DMS 273 treated with DMSO at 0.1 percent for 48 hours (cell line): ENCODE measurements around the gene EPHX1.
"Not testable (repeated sequence)": the region's sequence is repeated elsewhere in the genome, so short reads cannot be mapped to it uniquely, and the experiment has no call there.

Experiments
- DNase-seq: peaks from one replicate; lab custom pipeline; 2025; lab: John Stamatoyannopoulos, UW

EPHX1 gene

DNA sequence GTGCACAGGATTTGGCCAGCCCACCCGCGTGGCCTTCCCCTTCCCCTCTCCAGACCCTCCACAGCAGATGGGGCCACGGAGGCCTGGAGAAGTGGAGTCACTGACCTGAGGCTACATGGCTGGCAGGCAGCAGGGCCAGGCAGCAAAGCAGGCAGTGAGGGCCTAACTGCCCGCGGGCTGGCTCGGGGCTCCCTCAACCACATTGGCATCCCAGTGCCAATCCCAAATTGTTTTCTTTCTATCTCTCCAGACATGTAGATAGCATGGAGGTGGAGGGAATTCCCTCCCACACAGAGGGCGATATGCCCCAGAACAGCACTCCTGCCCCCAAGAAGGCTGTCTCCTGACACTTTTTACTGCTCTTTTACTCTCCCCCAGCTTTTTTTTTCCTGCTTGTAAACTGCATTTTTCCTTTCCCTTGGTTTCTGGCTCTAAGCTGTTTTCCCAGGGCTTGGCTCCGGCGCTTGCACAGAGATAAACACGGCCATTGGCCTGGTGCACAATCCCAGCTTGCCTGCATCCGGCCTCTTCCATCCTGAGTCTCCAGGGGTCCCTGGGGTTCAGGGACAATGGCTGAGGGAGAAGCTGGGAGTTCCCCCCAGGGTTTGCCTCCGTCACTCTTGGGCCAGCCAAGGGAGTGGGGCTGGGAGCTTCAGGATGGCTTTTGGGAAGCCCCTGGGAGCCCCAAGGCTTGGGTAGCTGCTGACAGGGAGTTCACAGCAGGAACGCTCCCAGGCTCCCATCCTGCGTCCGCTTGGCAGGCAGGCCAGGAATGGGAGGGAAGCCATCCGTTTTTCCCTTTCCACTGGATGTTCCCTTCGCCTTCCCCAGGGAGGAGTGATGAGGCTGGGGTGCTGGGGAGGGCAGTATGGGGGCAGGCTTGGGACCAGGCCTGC lies 7.0 kb downstream of the EPHX1 start:
- DNase-seq = no peak

GRCh38 chr1:225817611-225818061 lies 7.7 kb downstream of the EPHX1 start:
- DNase-seq = no peak

DNA sequence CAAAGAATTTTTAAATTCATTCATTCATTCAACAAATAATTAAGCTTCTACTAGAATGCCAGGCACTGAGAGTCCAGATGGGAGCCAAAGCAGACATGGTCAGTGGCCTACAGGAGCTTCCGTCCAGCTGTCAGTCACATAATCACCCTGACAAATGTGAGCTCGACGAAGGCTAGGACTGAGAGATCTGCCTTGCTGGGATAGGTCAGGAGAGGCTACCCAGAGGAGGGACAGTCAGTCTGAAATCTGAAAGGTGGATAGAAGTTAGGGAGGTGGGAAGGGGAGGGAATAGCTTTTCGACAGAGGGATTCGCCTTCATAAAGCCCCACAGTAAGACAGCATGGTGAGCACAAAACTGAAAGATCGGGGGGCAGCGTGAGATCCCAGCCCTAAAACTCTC lies 8.3 kb downstream of the EPHX1 start:
- no peak for DNase-seq

GRCh38 chr1:225819346-225820192 lies 9.6 kb downstream of the EPHX1 start:
- no peak for DNase-seq

- no peak for DNase-seq
These were observed 10.7 kb downstream of the EPHX1 start for GRCh38 chr1:225820522-225821120.

GRCh38 chr1:225822655-225823403 lies 12.9 kb downstream of the EPHX1 start:
- no peak for DNase-seq

- no peak for DNase-seq
These were observed 13.9 kb downstream of the EPHX1 start for GRCh38 chr1:225823811-225824261.

DNA sequence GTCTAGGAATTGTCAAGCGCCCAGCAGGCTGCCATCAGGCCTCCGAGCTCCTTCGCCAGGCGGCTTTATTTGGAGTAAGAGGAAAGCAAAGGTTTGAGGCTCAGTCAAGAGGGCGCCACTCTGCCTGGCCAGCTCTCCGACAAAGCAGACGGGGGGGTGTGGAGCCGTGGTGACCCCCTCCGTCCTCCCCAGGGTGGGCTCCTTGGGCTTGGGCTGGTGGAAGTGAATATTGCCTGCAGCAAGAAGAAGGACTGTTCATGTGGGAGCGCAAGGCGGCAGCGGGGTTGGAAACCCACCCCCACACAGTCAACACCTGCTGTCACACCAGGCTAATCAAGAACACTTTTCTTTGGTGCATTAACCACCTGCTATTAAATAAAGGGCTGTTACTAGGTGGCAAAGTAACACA lies 14.6 kb downstream of the EPHX1 start:
- DNase-seq = no peak

GRCh38 chr1:225825078-225825477 lies 15.2 kb downstream of the EPHX1 start:
- no peak for DNase-seq

DNA sequence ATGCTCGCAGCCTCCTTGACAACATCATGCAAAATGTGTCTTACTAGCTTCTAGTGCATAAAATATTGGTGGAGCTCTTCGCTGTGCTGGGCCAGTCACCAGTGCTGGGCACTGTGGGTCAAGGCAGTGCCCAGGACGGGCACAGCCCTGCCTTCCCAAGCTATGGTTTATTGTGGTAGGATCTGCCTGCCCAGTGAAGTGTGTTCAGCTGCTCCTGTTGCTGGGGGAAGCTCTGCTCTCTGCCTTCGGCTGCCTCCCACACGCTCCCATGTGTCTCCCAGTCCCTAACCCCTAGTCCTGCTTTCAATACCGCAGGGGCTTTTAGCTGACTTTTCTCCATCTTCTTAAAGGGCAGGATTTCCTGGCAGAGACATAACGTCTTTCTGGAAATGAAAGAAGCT lies 15.7 kb downstream of the EPHX1 start:
- no peak for DNase-seq

GRCh38 chr1:225827076-225827475 lies 17.2 kb downstream of the EPHX1 start:
- no peak for DNase-seq

- no peak for DNase-seq
These were observed 18.9 kb downstream of the EPHX1 start for GRCh38 chr1:225828706-225829345.

DNA sequence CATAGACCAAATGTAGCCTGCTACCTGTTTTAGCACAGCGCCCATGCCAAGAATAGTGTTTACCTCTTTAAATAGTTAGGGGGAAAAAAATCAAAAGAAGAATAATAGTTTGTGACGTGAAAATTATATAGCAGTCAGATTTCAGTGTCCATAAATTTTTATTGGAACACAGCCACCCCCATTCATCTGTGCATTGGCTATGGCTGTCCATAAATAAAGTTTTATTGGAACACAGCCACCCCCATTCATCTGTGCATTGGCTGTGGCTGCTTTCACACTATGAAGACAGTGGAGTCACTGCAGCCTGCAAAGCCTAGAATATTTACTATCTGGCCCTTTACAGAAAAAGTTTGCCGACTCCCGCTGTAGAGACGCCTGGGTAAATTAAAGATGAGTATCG lies 20.9 kb downstream of the EPHX1 start:
- DNase-seq = no peak

- no peak for DNase-seq
These were observed 24.7 kb downstream of the EPHX1 start for GRCh38 chr1:225834417-225835329.

DNA sequence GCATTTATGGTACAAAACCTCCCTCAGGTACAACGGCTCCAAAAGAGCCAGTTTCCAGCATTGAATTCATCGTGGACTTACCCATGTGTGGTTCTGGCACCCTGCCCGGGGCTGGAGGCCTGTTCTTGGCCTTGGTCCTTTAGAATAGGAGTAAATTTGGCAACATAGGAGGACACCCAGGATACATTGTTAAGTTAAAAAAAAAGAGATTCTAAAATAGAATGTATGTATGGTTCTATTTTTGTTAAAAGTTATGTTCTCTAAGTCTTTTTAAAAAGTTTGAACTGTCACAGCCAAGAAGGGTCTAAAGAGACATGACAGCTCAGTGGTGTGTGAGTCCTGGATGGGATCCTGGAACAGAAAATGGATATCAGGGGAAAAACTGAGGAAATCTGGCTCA lies 25.9 kb downstream of the EPHX1 start:
- DNase-seq = no peak

DNA sequence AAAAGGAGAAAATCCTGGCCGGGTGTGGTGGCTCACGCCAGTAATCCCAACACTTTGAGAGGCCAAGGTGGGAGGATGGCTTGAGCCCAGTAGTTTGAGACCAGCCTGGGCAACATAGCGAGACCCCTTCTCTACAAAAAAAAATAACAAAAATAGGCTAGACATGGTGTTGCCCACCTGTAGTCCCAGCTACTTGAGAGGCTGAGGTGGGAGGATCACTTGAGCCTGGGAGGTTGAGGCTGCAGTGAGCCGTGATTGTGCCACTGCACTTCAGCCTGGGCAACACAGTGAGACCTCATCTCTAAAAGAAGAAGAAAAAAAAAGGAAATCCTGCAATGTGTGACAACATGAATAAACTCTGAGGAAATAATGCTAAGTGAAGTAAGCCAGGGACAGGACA lies 26.4 kb downstream of the EPHX1 start:
- not testable (repeated sequence) for DNase-seq

- DNase-seq = no peak
These were observed 28.9 kb downstream of the EPHX1 start for GRCh38 chr1:225838793-225839192.

DNA sequence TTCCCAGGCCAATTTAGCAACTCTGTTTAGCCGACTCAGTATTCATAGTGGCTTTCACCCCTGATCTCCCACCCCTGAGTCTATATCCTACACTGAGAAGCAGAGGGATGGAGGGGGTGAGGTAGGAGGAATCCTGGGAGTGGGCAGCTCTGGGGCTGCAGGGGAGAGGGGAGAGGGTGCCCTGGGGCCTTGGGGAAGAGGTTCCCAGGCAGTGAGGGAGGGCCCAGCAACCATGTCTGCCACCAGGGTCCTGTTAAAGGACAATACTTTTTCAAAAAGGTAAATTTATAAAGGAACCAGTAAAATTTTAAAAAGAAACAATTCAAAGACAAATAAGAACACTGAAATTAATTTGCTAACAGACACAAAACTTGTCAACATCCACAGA lies 30.3 kb downstream of the EPHX1 start:
- DNase-seq = no peak

- no peak for DNase-seq
These were observed 30.8 kb downstream of the EPHX1 start for GRCh38 chr1:225840713-225841112.

- DNase-seq = no peak
These were observed 32.1 kb downstream of the EPHX1 start for GRCh38 chr1:225842074-225842473.
